Psoas muscle (tissue), 8 donors: Measurements from ENCODE around the gene TMED9. TPM values are rescaled to one million over a fixed set of nuclear protein-coding genes. Genes with fewer than 3 reads are reported as not detected.
"Not testable (repeated sequence)": the region's sequence is repeated elsewhere in the genome, so short reads cannot be mapped to it uniquely, and the experiment has no call there.

Experiments used
- ATAC-seq, 4 donors: fragments of 200-7000 bp; cut with Tn5 transposase; one replicate each; pipeline ENCODE4 v1.9.1; 2020; ENCODE audit warnings: moderate library complexity in 3 of 4, mild to moderate bottlenecking in 2 of 4
- DNase-seq, 2 donors: peaks; one replicate each; pipeline ENCODE4 v3.0.0-alpha.2; 2020
- H3K27ac ChIP-seq: fragments of 200-600 bp; one replicate; pipeline ENCODE4 v1.8.0; 2022
- H3K27me3 ChIP-seq, 3 donors: fragments of 200-600 bp in 1 of 3; one replicate each; pipeline versions ENCODE4 v1.6.1 to v1.8.0; 2013 to 2022; ENCODE audit warnings: low read length in 2 of 3, mild to moderate bottlenecking in 2 of 3, moderate library complexity in 1 of 3; ENCODE audit not compliant: insufficient read depth in 3 of 3
- H3K36me3 ChIP-seq, 2 donors: fragments of 200-600 bp in 1 of 2; one replicate each; pipeline versions ENCODE4 v1.6.1 to v1.8.0; 2013 to 2022; ENCODE audit warnings: low read depth in 1 of 2, mild to moderate bottlenecking in 1 of 2, moderate library complexity in 1 of 2; ENCODE audit not compliant: insufficient read depth in 1 of 2
- H3K4me1 ChIP-seq: fragments of 200-600 bp; one replicate; pipeline ENCODE4 v1.8.0; 2022
- H3K4me3 ChIP-seq: fragments of 200-600 bp; one replicate; pipeline ENCODE4 v1.8.0; 2022; ENCODE audit warnings: mild to moderate bottlenecking
- H3K9me3 ChIP-seq: fragments of 200-600 bp; one replicate; pipeline ENCODE4 v1.8.0; 2022
- CTCF ChIP-seq: fragments of 200-600 bp; IDR thresholded peaks from one replicate; pipeline ENCODE4 v1.8.0; 2022; ENCODE audit warnings: antibody characterized with exemption
- WGBS, 3 donors: extraction: QIAGEN DNeasy Blood & Tissue Kit; methylation state at CpG; one replicate each; pipeline versions ENCODE4 v1.1.6 to v1.1.7; 2013; 5-methylcytosine and 5-hydroxymethylcytosine counted together
- intact Hi-C, 2 donors: fragments of 100-400 bp; cut with DNase I; formaldehyde crosslinking; loops; one replicate each; pipeline versions ENCODE4 v1.11.0 to v1.14.2; 2022
- polyA plus RNA-seq, 3 donors: library from polyadenylated mRNA; stranded (reverse); fragments of 200-250 nt; gene quantifications; one replicate each; pipeline ENCODE4 v1.2.3, GENCODE V29; 2013
- total RNA-seq, 4 donors: library from RNA; stranded (reverse); fragmentation: NEBNext Ultra II Directional in 2 of 4; extraction: Animal tissue kit (Norgen Biotek cat#: 25700) in 2 of 4; gene quantifications; one replicate each; pipeline versions ENCODE4 v1.2.1 to v1.2.4, GENCODE V29; 2021 to 2023
- donor health status: healthy with polysubstance abuse.
- donor health status: DM: no; HTN: no; CAD: no; lungs with moderate emphysema.
- donor health status: Bipolar disorder and iron deficiency.
- donor health status: healthy.
- donor health status: DM: yes; HTN: yes; CAD: no.
- donor health status: DM: no; HTN: no; CAD: no.
- donor health status: DM: no; HTN: no; CAD: no.
- donor health status: DM: yes; HTN: yes; CAD: no.

TMED9 gene
- total and polyA plus RNA-seq, 7 donors: 47.5 to 185 (median 71.9) TPM

DNA sequence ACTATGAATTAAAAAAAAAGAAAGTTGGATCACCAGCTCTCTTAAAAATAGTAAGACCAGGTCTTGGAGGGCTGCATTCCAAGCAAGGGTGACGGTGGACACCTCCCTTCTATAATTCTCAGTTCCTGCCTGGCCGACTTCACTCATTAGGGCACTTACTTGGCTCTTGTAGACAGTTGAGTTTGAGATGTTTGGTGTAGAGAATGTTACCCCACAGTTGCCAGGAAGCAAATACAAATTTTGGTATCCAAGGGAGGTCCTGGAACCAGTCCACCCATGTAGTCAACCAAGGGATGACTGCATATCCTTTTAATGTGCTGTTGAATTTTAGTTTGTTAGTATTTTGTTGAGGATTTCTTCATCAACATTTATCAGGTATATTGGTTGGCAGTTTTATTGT, 28.6 kb downstream of the TMED9 start:
- H3K27ac ChIP-seq: no peak overlapping the region
- DNase-seq (no peak), ATAC-seq (no peak)
- peaks cover 0 to 99% of the 10 kb centered on the region in 2 donors for H3K36me3 ChIP-seq
- 60 to 86% (median 70%) methylated on average over 2 of the region's 2 CpGs for WGBS, 3 donors
- intact Hi-C loops: no loop called here
- H3K4me3 ChIP-seq: no peak overlapping the region
- H3K27me3 ChIP-seq: no peaks in the 10 kb centered on the region
- TF ChIP-seq CTCF: no peak
- H3K4me1 ChIP-seq: no peaks in the 10 kb centered on the region
- no peaks in the 10 kb centered on the region for H3K9me3 ChIP-seq

GRCh38 chr5:177624172-177624571, 32.2 kb downstream of the TMED9 start:
- H3K4me3 ChIP-seq, H3K27me3 ChIP-seq, H3K4me1 ChIP-seq, ATAC-seq, DNase-seq, H3K9me3 ChIP-seq, H3K27ac ChIP-seq, intact Hi-C loops: not testable (repeated sequence)
- H3K36me3 ChIP-seq: peaks cover 0 to 79% of the 10 kb centered on the region in 2 donors
- WGBS, 3 donors: 83 to 98% (median 92%) methylated on average over 10 of the region's 10 CpGs

DNA sequence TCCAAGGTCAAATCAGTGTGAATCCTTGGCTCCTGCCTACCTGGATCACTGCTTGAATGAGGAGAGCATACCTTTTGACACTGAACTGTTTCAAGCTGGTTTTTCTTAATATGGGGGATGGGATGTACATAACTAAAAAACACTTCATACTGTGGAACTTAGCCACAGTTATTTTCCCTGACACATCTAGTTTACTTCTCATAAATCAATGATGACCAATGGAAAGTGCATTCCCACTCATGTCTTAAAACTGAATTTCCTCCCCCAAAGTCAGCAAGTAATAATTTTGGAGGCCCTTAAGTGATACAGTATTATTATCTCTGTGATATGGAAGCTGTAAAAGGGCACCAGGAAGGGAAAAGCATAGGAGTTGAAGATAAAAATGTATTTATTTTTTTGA, 38.2 kb downstream of the TMED9 start:
- H3K27ac ChIP-seq, H3K9me3 ChIP-seq, ATAC-seq, intact Hi-C loops, H3K4me1 ChIP-seq, H3K27me3 ChIP-seq, H3K4me3 ChIP-seq, DNase-seq: not testable (repeated sequence)
- peaks cover 0 to 20% of the 10 kb centered on the region in 2 donors for H3K36me3 ChIP-seq

DNA sequence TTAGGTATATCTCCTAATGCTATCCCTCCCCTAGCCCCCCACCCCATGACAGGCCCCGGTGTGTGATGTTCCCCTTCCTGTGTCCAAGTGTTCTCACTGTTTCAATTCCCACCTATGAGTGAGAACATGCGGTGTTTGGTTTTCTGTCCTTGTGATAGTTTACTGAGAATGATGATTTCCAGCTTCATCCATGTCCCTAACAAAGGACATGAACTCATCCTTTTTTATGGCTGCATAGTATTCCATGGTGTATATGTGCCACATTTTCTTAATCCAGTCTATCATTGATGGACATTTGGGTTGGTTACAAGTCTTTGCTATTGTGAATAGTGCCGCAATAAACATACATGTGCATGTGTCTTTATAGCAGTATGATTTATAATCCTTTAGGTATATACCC, 42.9 kb downstream of the TMED9 start:
- ATAC-seq, intact Hi-C loops, H3K9me3 ChIP-seq, H3K4me1 ChIP-seq, H3K27ac ChIP-seq, H3K27me3 ChIP-seq, DNase-seq, H3K4me3 ChIP-seq, H3K36me3 ChIP-seq: not testable (repeated sequence)
- 92 to 98% (median 96%) methylated on average over 3 of the region's 3 CpGs for WGBS, 3 donors

DNA sequence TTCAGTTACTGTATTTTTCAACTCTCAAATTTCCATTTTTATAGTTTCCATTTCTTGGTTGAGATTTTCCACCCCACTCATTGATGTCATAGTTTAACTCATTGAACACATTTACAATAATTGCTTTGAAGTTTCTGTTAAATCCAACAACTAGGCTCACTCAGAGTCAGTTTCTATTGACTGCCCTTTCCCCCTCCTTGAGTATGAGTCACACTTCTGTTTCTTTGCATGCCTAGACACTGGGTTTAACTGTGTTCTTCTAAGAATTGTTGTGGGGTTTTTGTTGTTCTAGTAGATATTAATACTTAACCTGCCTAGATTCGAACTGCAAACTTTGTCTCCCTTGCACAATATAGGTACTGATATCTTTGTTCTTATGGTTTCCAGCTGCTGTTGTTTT, 53.5 kb downstream of the TMED9 start:
- DNase-seq, ATAC-seq, intact Hi-C loops, H3K4me3 ChIP-seq, H3K36me3 ChIP-seq, H3K27ac ChIP-seq, H3K27me3 ChIP-seq, H3K4me1 ChIP-seq, H3K9me3 ChIP-seq: not testable (repeated sequence)
- WGBS, 3 donors: no CpG with 5 or more reads among the region's 1 CpG

Other genes starting within 250 kb of the TMED9 start
- 10 to 100 TPM; 28.7 to 55.8 (median 43.1) TPM for gene LMAN2, start 240.5 kb upstream of the TMED9 start, total RNA-seq
- 100 to 1,000 TPM; 103 to 193 (median 162) TPM for gene LMAN2, start 240.5 kb upstream of the TMED9 start, polyA plus RNA-seq
- 10 to 100 TPM in 3 of 4 donors, 1 to 10 TPM in 1; 5.5 to 23.2 (median 10.5) TPM for gene RGS14, start 234.3 kb upstream of the TMED9 start, total RNA-seq
- gene RGS14, start 234.3 kb upstream of the TMED9 start, polyA plus RNA-seq: 10 to 100 TPM in 1 of 3 donors, 1 to 10 TPM in 2; 3.6 to 10.0 (median 6.7) TPM
- not detected for gene SLC34A1, start 207.8 kb upstream of the TMED9 start, total RNA-seq
- gene SLC34A1, start 207.8 kb upstream of the TMED9 start, polyA plus RNA-seq: not detected
- gene PFN3, start 191.5 kb upstream of the TMED9 start, total RNA-seq: not detected
- not detected for gene PFN3, start 191.5 kb upstream of the TMED9 start, polyA plus RNA-seq
- gene F12, start 182.6 kb upstream of the TMED9 start, total RNA-seq: under 1 TPM in 1 of 4 donors, not detected in 3; 0.40 TPM
- gene F12, start 182.6 kb upstream of the TMED9 start, polyA plus RNA-seq: under 1 TPM; 0.06 to 0.81 (median 0.09) TPM
- gene GRK6, start 165.5 kb upstream of the TMED9 start, total RNA-seq: 10 to 100 TPM; 15.8 to 22.6 (median 19.1) TPM
- gene GRK6, start 165.5 kb upstream of the TMED9 start, polyA plus RNA-seq: 10 to 100 TPM; 12.3 to 14.6 (median 13.2) TPM
- gene PRR7, start 145.4 kb upstream of the TMED9 start, total RNA-seq: 1 to 10 TPM in 3 of 4 donors, under 1 TPM in 1; 0.88 to 2.6 (median 1.8) TPM
- gene PRR7, start 145.4 kb upstream of the TMED9 start, polyA plus RNA-seq: 1 to 10 TPM in 1 of 3 donors, under 1 TPM in 2; 0.39 to 3.8 (median 0.48) TPM
- gene DBN1, start 118.6 kb upstream of the TMED9 start, total RNA-seq: 10 to 100 TPM; 17.7 to 28.4 (median 24.3) TPM
- 10 to 100 TPM in 2 of 3 donors, 1 to 10 TPM in 1; 8.1 to 20.8 (median 20.1) TPM for gene DBN1, start 118.6 kb upstream of the TMED9 start, polyA plus RNA-seq
- 100 to 1,000 TPM; 134 to 221 (median 161) TPM for gene PDLIM7, start 94.6 kb upstream of the TMED9 start, total RNA-seq
- gene PDLIM7, start 94.6 kb upstream of the TMED9 start, polyA plus RNA-seq: 100 to 1,000 TPM; 174 to 254 (median 221) TPM
- 1 to 10 TPM; 2.4 to 5.4 (median 3.1) TPM for gene DOK3, start 82.4 kb upstream of the TMED9 start, total RNA-seq
- 1 to 10 TPM in 2 of 3 donors, under 1 TPM in 1; 0.44 to 5.0 (median 3.8) TPM for gene DOK3, start 82.4 kb upstream of the TMED9 start, polyA plus RNA-seq
- gene DDX41, start 75.2 kb upstream of the TMED9 start, total RNA-seq: 10 to 100 TPM; 37.2 to 41.0 (median 40.2) TPM
- 10 to 100 TPM; 45.6 to 71.6 (median 57.3) TPM for gene DDX41, start 75.2 kb upstream of the TMED9 start, polyA plus RNA-seq
- 10 to 100 TPM; 27.2 to 36.7 (median 30.3) TPM for gene FAM193B, start 37.6 kb upstream of the TMED9 start, total RNA-seq
- 10 to 100 TPM; 26.9 to 31.2 (median 27.0) TPM for gene FAM193B, start 37.6 kb upstream of the TMED9 start, polyA plus RNA-seq
- 10 to 100 TPM; 12.7 to 18.5 (median 14.1) TPM for gene B4GALT7, start 7.9 kb downstream of the TMED9 start, total RNA-seq
- gene B4GALT7, start 7.9 kb downstream of the TMED9 start, polyA plus RNA-seq: 10 to 100 TPM; 13.0 to 23.1 (median 15.1) TPM
- 1 to 10 TPM in 1 of 4 donors, under 1 TPM in 1, not detected in 2; 0.82 to 1.1 TPM for gene FAM153A, start 190.7 kb downstream of the TMED9 start, total RNA-seq
- under 1 TPM; 0.04 to 0.16 (median 0.04) TPM for gene FAM153A, start 190.7 kb downstream of the TMED9 start, polyA plus RNA-seq